HG03175 (cell line): ENCODE data around the gene SH2D3A.
"Not testable (repeated sequence)": the region's sequence is repeated elsewhere in the genome, so short reads cannot be mapped to it uniquely, and the experiment has no call there.

ENCODE experiments used
- ATAC-seq: cut with Tn5 transposase; IDR thresholded peaks from one replicate; pipeline ENCODE4 v1.9.1; 2021; ENCODE audit warnings: mild to moderate bottlenecking, moderate library complexity; ENCODE audit not compliant: unreplicated experiment

Gene SH2D3A

GRCh38 chr19:6710273-6711077 is 56.8 kb downstream of the SH2D3A start:
- no peak for ATAC-seq

- no peak for ATAC-seq
Measured at GRCh38 chr19:6709549-6709948, 57.7 kb downstream of the SH2D3A start.

- not testable (repeated sequence) for ATAC-seq
Measured at GRCh38 chr19:6708913-6709312, 58.3 kb downstream of the SH2D3A start.

- ATAC-seq = no peak
Measured at GRCh38 chr19:6708346-6708745, 58.9 kb downstream of the SH2D3A start.

- no peak for ATAC-seq
Measured at GRCh38 chr19:6707658-6708018, 59.6 kb downstream of the SH2D3A start.

GRCh38 chr19:6707011-6707657 is 60.1 kb downstream of the SH2D3A start:
- ATAC-seq = no peak

- ATAC-seq = no peak
Measured at GRCh38 chr19:6706633-6706958, 60.6 kb downstream of the SH2D3A start.

- no peak for ATAC-seq
Measured at GRCh38 chr19:6705931-6706632, 61.2 kb downstream of the SH2D3A start.
